B cell (primary cell): ENCODE measurements around the gene QSER1. TPM values are rescaled to one million over a fixed set of nuclear protein-coding genes. Genes with fewer than 3 reads are reported as not detected.
A peak's percentile ranks its signal among the peaks of the same experiment; 100 is the strongest.

Experiments used
- ATAC-seq: fragments of 200-7000 bp; cut with Tn5 transposase; one replicate; pipeline ENCODE4 v1.10.0; 2021; ENCODE audit warnings: low read depth, mild to moderate bottlenecking, moderate number of reproducible peaks, moderate library complexity
- CTCF ChIA-PET: fragments of 350-600 bp; sonication (Branson Sonifier 250); formaldehyde crosslinking; loops from one replicate; lab custom pipeline; 2021; ENCODE audit warnings: antibody characterized with exemption, inconsistent platforms; lab: Charles Lee
- POLR2A ChIA-PET: fragments of 350-600 bp; sonication (Branson Sonifier 250); formaldehyde crosslinking; loops from one replicate; lab custom pipeline; 2021; ENCODE audit warnings: antibody characterized with exemption; lab: Charles Lee
- DNase-seq: peaks from one replicate; pipeline ENCODE4 v3.0.0; 2013
- H2AFZ ChIP-seq: 2 replicates; pipeline ENCODE4 v1.6.1; 2012; ENCODE audit warnings: mild to moderate bottlenecking, low read depth, low read length; ENCODE audit not compliant: insufficient read depth, poor library complexity, severe bottlenecking
- H3K27ac ChIP-seq, 2 donors: 1 replicate in 1 of 2; 2 replicates in 1 of 2; pipeline ENCODE4 v1.5.1; 2012 to 2013; ENCODE audit warnings: low read length in 2 of 2, mild to moderate bottlenecking in 2 of 2, moderate library complexity in 1 of 2
- H3K27me3 ChIP-seq, 4 experiments: fragments of 200-600 bp in 1 of 4; sonication (generic) in 1 of 4; replicated peaks in 1 of 4; 1 replicate in 2 of 4; 2 replicates in 2 of 4; pipeline versions ENCODE4 v1.6.1 to v1.7.0; 2013 to 2016; ENCODE audit warnings: low read length in 3 of 4, mild to moderate bottlenecking in 2 of 4, mixed read lengths in 1 of 4, moderate library complexity in 1 of 4; ENCODE audit not compliant: insufficient read depth in 4 of 4, control insufficient read depth in 3 of 4; ENCODE audit errors: control extremely low read depth in 1 of 4
- H3K36me3 ChIP-seq, 2 experiments: replicated peaks in 1 of 2; 1 replicate in 1 of 2; 2 replicates in 1 of 2; pipeline versions ENCODE4 v1.6.1 to v1.7.1; 2013; ENCODE audit warnings: low read length in 1 of 2; ENCODE audit not compliant: insufficient read depth in 2 of 2, control insufficient read depth in 1 of 2; ENCODE audit errors: control extremely low read depth in 1 of 2, extremely low read depth in 1 of 2
- H3K4me1 ChIP-seq, 2 donors: fragments of 200-600 bp in 1 of 2; sonication (generic) in 1 of 2; 1 replicate in 1 of 2; 2 replicates in 1 of 2; pipeline versions ENCODE4 v1.5.1 to v1.6.1; 2013 to 2017; ENCODE audit warnings: low read length in 2 of 2; ENCODE audit not compliant: control insufficient read depth in 2 of 2, insufficient read depth in 2 of 2
- H3K4me2 ChIP-seq: replicated peaks from 2 replicates; pipeline ENCODE3; 2012; ENCODE audit warnings: mild to moderate bottlenecking, low read depth, low read length; ENCODE audit not compliant: poor library complexity, severe bottlenecking
- H3K4me3 ChIP-seq, 5 experiments: fragments of 200-600 bp in 1 of 5; sonication (generic) in 1 of 5; 1 replicate in 3 of 5; 2 replicates in 2 of 5; pipeline versions ENCODE4 v1.5.1 to v1.7.0; 2011 to 2016; ENCODE audit warnings: low read length in 4 of 5, mild to moderate bottlenecking in 4 of 5, low read depth in 2 of 5, control low read depth in 1 of 5, moderate library complexity in 1 of 5; ENCODE audit not compliant: insufficient read depth in 1 of 5; ENCODE audit errors: control extremely low read depth in 1 of 5, extremely low read depth in 1 of 5
- H3K79me2 ChIP-seq: fragments of 200-600 bp; sonication (generic); one replicate; pipeline ENCODE4 v1.6.0; 2016; ENCODE audit warnings: low read length; ENCODE audit not compliant: control insufficient read depth, insufficient read depth
- H3K9ac ChIP-seq: fragments of 200-600 bp; sonication (generic); 2 replicates; pipeline ENCODE4 v1.6.1; 2017; ENCODE audit warnings: mild to moderate bottlenecking, low read length, moderate library complexity
- H3K9me3 ChIP-seq, 3 donors: one replicate each; pipeline versions ENCODE4 v1.6.1 to v1.7.1; 2013; ENCODE audit warnings: low read length in 2 of 3; ENCODE audit not compliant: control insufficient read depth in 2 of 3, insufficient read depth in 1 of 3; ENCODE audit errors: control extremely low read depth in 1 of 3
- H4K20me1 ChIP-seq: 2 replicates; pipeline ENCODE4 v1.6.0; 2012; ENCODE audit warnings: mild to moderate bottlenecking, low read length; ENCODE audit not compliant: insufficient read depth, control insufficient read depth, poor library complexity, severe bottlenecking
- H3K27ac Mint-ChIP-seq: one replicate; pipeline ENCODE4 v1.8.0; 2021; ENCODE audit warnings: mixed read lengths
- H3K27me3 Mint-ChIP-seq: one replicate; pipeline ENCODE4 v1.8.0; 2021; ENCODE audit warnings: mixed read lengths
- H3K4me1 Mint-ChIP-seq: one replicate; pipeline ENCODE4 v1.8.0; 2021; ENCODE audit warnings: mixed read lengths
- H3K4me3 Mint-ChIP-seq: one replicate; pipeline ENCODE4 v1.8.0; 2021; ENCODE audit warnings: mixed read lengths
- H3K9me3 Mint-ChIP-seq: one replicate; pipeline ENCODE4 v1.8.0; 2022; ENCODE audit warnings: mixed read lengths; ENCODE audit not compliant: insufficient read depth
- CTCF ChIP-seq: fragments of 200-600 bp; IDR thresholded peaks from one replicate; pipeline ENCODE4 v1.8.0; 2022; ENCODE audit warnings: antibody characterized with exemption, mild to moderate bottlenecking
- EZH2 ChIP-seq: IDR thresholded peaks from 2 replicates; pipeline ENCODE4 v1.6.1; 2012; ENCODE audit warnings: borderline replicate concordance, low read depth, mild to moderate bottlenecking, moderate library complexity, low read length; ENCODE audit not compliant: insufficient read depth, poor library complexity, severe bottlenecking
- whole genome bisulfite sequencing: methylation state at CpG from one replicate; pipeline ENCODE4 v1.1.5; 2013; ENCODE audit warnings: missing lambda C conversion rate; ENCODE audit not compliant: insufficient coverage; 5-methylcytosine and 5-hydroxymethylcytosine counted together
- intact Hi-C: fragments of 100-400 bp; cut with micrococcal nuclease; formaldehyde crosslinking; loops from one replicate; pipeline ENCODE4 v1.10.0; 2022
- polyA plus RNA-seq: library from polyadenylated mRNA; depleted of rRNA; stranded (reverse); fragments of >200 nt; gene quantifications from 2 replicates; pipeline ENCODE4 v1.2.3, GENCODE V29; 2012
- total RNA-seq, 2 donors: library from RNA; stranded (reverse); fragments of 120-200 nt in 1 of 2; gene quantifications; 1 replicate in 1 of 2; 2 replicates in 1 of 2; pipeline versions ENCODE4 v1.2.3 to v1.2.4, GENCODE V29; 2013 to 2022

The QSER1 gene
- total and polyA plus RNA-seq, 2 donors (not counting 1 experiment from before 2014, with no cell fraction given) = 2.5 to 23.1 TPM

- Mint-ChIP-seq H3K27ac (no peak overlapping the region), H3K27me3 (peaks cover 55% of the 10 kb centered on the region), H3K4me3 (peak overlapping the region; percentile 79), H3K4me1 (peaks cover 11% of the 10 kb centered on the region), H3K9me3 (no peaks in the 10 kb centered on the region)
- Histone ChIP-seq H3K27me3 (peaks cover 0 to 33% (median 26%) of the 10 kb centered on the region in 4 experiments), H3K4me3 (peak overlapping the region in 1 of 5 experiments; percentile 56), H2AFZ (peak overlapping the region; percentile 76), H3K9ac (no peak overlapping the region), H3K4me2 (peak overlapping the region; percentile 80), H3K79me2 (no peaks in the 10 kb centered on the region), H3K36me3 (no peaks in the 10 kb centered on the region), H3K9me3 (peaks cover 0 to 9% (median 0%) of the 10 kb centered on the region in 3 donors), H3K4me1 (peaks cover 8 to 11% of the 10 kb centered on the region in 2 donors), H3K27ac (no peak overlapping the region), H4K20me1 (no peaks in the 10 kb centered on the region)
- intact Hi-C loops = loop anchor here (1.0 kb wide), 1 partner anchor 23 kb away; the partner anchor contains the start of gene TCP11L1
- TF ChIP-seq EZH2 (no peak), CTCF (no peak)
- WGBS = 100% methylated on average over 1 of the region's 4 CpGs
- DNase-seq = no peak
- ChIA-PET POLR2A (no interaction called here), CTCF (interaction anchor here (0.9 kb wide), 1 partner anchor 49 kb away, joined by 3 read pairs; no protein-coding TSS in a partner anchor)
- ATAC-seq = no peak
Observed at GRCh38 chr11:33016654-33017053, 124.0 kb downstream of the QSER1 start.

- H3K9ac ChIP-seq = no peak overlapping the region
- ChIA-PET CTCF (interaction anchor here (0.9 kb wide), 1 partner anchor 48 kb away, joined by 3 read pairs; no protein-coding TSS in a partner anchor), POLR2A (no interaction called here)
- intact Hi-C loops = loop anchor here (1.0 kb wide), 1 partner anchor 22 kb away; the partner anchor contains the start of gene TCP11L1
- no peaks in the 10 kb centered on the region for H3K36me3 ChIP-seq
- WGBS = 100% methylated on average over 5 of the region's 9 CpGs
- H3K27ac ChIP-seq = no peak overlapping the region
- ATAC-seq (no peak), DNase-seq (no peak)
- H3K4me1 ChIP-seq = peaks cover 5 to 11% of the 10 kb centered on the region in 2 donors
- H2AFZ ChIP-seq = no peak overlapping the region
- H4K20me1 ChIP-seq = no peaks in the 10 kb centered on the region
- Mint-ChIP-seq H3K4me3 (no peak overlapping the region), H3K27me3 (peaks cover 61% of the 10 kb centered on the region), H3K4me1 (peaks cover 10% of the 10 kb centered on the region), H3K9me3 (no peaks in the 10 kb centered on the region), H3K27ac (no peak overlapping the region)
- H3K9me3 ChIP-seq = peaks cover 0 to 9% (median 0%) of the 10 kb centered on the region in 3 donors
- TF ChIP-seq EZH2 (no peak), CTCF (no peak)
- no peak overlapping the region for H3K4me3 ChIP-seq
- H3K79me2 ChIP-seq = no peaks in the 10 kb centered on the region
- H3K27me3 ChIP-seq = peaks cover 0 to 33% (median 26%) of the 10 kb centered on the region in 4 experiments
- no peak overlapping the region for H3K4me2 ChIP-seq
Observed at GRCh38 chr11:33017478-33017877, 124.9 kb downstream of the QSER1 start.
